HepG2 (cell line): Measurements from ENCODE around the gene SLC17A9. TPM values are rescaled to one million over a fixed set of nuclear protein-coding genes. Genes with fewer than 3 reads are reported as not detected.
A peak's percentile ranks its signal among the peaks of the same experiment; 100 is the strongest.

ENCODE experiments used
- ARNTL ChIP-seq: sonication (generic); formaldehyde crosslinking; IDR thresholded peaks from 2 replicates; pipeline ENCODE4 v1.4.0; 2020; ENCODE audit warnings: mild to moderate bottlenecking, missing genetic modification reagents
- ATF1 ChIP-seq: IDR thresholded peaks from 2 replicates; pipeline ENCODE4 v1.6.1; 2016; ENCODE audit warnings: mild to moderate bottlenecking, control low read depth
- ATF7 ChIP-seq, 2 experiments: fragments of 450-650 bp in 1 of 2; sonication (generic) in 1 of 2; formaldehyde crosslinking in 1 of 2; IDR thresholded peaks; 2 replicates each; pipeline versions ENCODE4 v1.4.0 to v1.6.1; 2016 to 2020; ENCODE audit warnings: antibody characterized with exemption in 1 of 2, mild to moderate bottlenecking in 1 of 2, missing genetic modification reagents in 1 of 2
- DR1 ChIP-seq: sonication (generic); formaldehyde crosslinking; IDR thresholded peaks from 2 replicates; pipeline ENCODE4 v1.8.0; 2021; ENCODE audit warnings: mild to moderate bottlenecking, missing genetic modification reagents, inconsistent platforms
- FOXA3 ChIP-seq: IDR thresholded peaks from 2 replicates; pipeline ENCODE4 v1.6.1; 2016; ENCODE audit warnings: missing genetic modification reagents, missing compliant biosample characterization
- GZF1 ChIP-seq: sonication (generic); formaldehyde crosslinking; IDR thresholded peaks from 2 replicates; pipeline ENCODE4 v1.5.1; 2020; ENCODE audit warnings: mild to moderate bottlenecking, missing genetic modification reagents
- HMGA1 ChIP-seq: sonication (generic); formaldehyde crosslinking; conservative IDR thresholded peaks from 2 replicates; pipeline ENCODE4 v1.4.0; 2020; ENCODE audit warnings: missing genetic modification reagents
- HNF1A ChIP-seq, 2 experiments: sonication (generic) in 1 of 2; formaldehyde crosslinking in 1 of 2; IDR thresholded peaks; 2 replicates each; pipeline versions ENCODE4 v1.4.0 to v1.6.1; 2016 to 2020; ENCODE audit warnings: borderline replicate concordance in 1 of 2, low read depth in 1 of 2, mild to moderate bottlenecking in 1 of 2, missing genetic modification reagents in 1 of 2
- KLF11 ChIP-seq: IDR thresholded peaks from 2 replicates; pipeline ENCODE4 v1.6.1; 2016; ENCODE audit warnings: missing compliant biosample characterization
- PCBP2 ChIP-seq: fragments of 200-400 bp; formaldehyde crosslinking; optimal IDR thresholded peaks from 2 replicates; pipeline ENCODE3; 2018; ENCODE audit warnings: low read length, low read depth; ENCODE audit not compliant: poor library complexity, severe bottlenecking
- PITX1 ChIP-seq: sonication (generic); formaldehyde crosslinking; IDR thresholded peaks from 2 replicates; pipeline ENCODE4 v1.5.1; 2020; ENCODE audit warnings: mild to moderate bottlenecking, missing genetic modification reagents
- RFXANK ChIP-seq: IDR thresholded peaks from 2 replicates; pipeline ENCODE4 v1.6.1; 2016
- SMC3 ChIP-seq: IDR thresholded peaks from 2 replicates; pipeline ENCODE4 v1.6.1; 2011; ENCODE audit warnings: low read length, improper control_type of control experiment
- SP4 ChIP-seq: sonication (generic); formaldehyde crosslinking; IDR thresholded peaks from 2 replicates; pipeline ENCODE4 v1.8.1; 2023; ENCODE audit warnings: mild to moderate bottlenecking, missing genetic modification reagents
- SSRP1 ChIP-seq: IDR thresholded peaks from 2 replicates; pipeline ENCODE4 v1.6.1; 2016; ENCODE audit warnings: control low read depth
- TEAD2 ChIP-seq: sonication (generic); formaldehyde crosslinking; IDR thresholded peaks from 2 replicates; pipeline ENCODE4 v1.9.0; 2021; ENCODE audit warnings: missing genetic modification reagents
- TRIM24 ChIP-seq: sonication (generic); formaldehyde crosslinking; IDR thresholded peaks from 2 replicates; pipeline ENCODE4 v1.8.0; 2022; ENCODE audit warnings: mild to moderate bottlenecking, missing genetic modification reagents
- U2AF1 ChIP-seq: fragments of 200-400 bp; formaldehyde crosslinking; optimal IDR thresholded peaks from 2 replicates; pipeline ENCODE3; 2017; ENCODE audit warnings: mild to moderate bottlenecking, low read depth, low read length
- ZNF251 ChIP-seq: sonication (generic); formaldehyde crosslinking; IDR thresholded peaks from 2 replicates; pipeline ENCODE4 v1.9.0; 2021; ENCODE audit warnings: mild to moderate bottlenecking, missing genetic modification reagents
- ZNF34 ChIP-seq: sonication (generic); formaldehyde crosslinking; IDR thresholded peaks from 2 replicates; pipeline ENCODE4 v1.4.0; 2020; ENCODE audit warnings: mild to moderate bottlenecking, missing genetic modification reagents, borderline replicate concordance
- ZNF446 ChIP-seq: sonication (generic); formaldehyde crosslinking; IDR thresholded peaks from 2 replicates; pipeline ENCODE4 v1.5.0; 2020; ENCODE audit warnings: mild to moderate bottlenecking, missing genetic modification reagents
- ZNF460 ChIP-seq: sonication (generic); formaldehyde crosslinking; IDR thresholded peaks from 2 replicates; pipeline ENCODE4 v1.5.1; 2020; ENCODE audit warnings: missing genetic modification reagents, mild to moderate bottlenecking, borderline replicate concordance
- ZNF564 ChIP-seq: sonication (generic); formaldehyde crosslinking; IDR thresholded peaks from 2 replicates; pipeline ENCODE4 v1.8.1; 2023; ENCODE audit warnings: mild to moderate bottlenecking, missing genetic modification reagents
- ZNF737 ChIP-seq: sonication (generic); formaldehyde crosslinking; IDR thresholded peaks from 2 replicates; pipeline ENCODE4 v1.5.0; 2020; ENCODE audit warnings: missing genetic modification reagents, mild to moderate bottlenecking, borderline replicate concordance
- ZNF792 ChIP-seq: IDR thresholded peaks from 2 replicates; pipeline ENCODE4 v1.6.1; 2016
- ZSCAN9 ChIP-seq: IDR thresholded peaks from 2 replicates; pipeline ENCODE4 v1.6.1; 2016; ENCODE audit warnings: borderline replicate concordance
- polyA plus RNA-seq, 8 experiments: library from polyadenylated mRNA; depleted of rRNA in 3 of 8; stranded (reverse) in 7 of 8; unstranded in 1 of 8; fragments of >200 nt; fragmentation: Illumina TruSeq in 4 of 8; extraction: Trizol in 4 of 8; gene quantifications; 2 replicates each; pipeline versions ENCODE4 v1.2.1 to v1.2.3, GENCODE V29; 2011 to 2016; ENCODE audit warnings: low read depth in 4 of 8, missing spikeins in 1 of 8, mixed read lengths in 1 of 8; ENCODE audit not compliant: insufficient read depth in 1 of 8
- total RNA-seq, 5 experiments: library from RNA; depleted of rRNA; stranded (reverse); fragments of >200 nt; fragmentation: Illumina TruSeq; extraction: Trizol; gene quantifications; 2 replicates each; pipeline ENCODE4 v1.2.3, GENCODE V29; 2016; ENCODE audit warnings: low read depth in 1 of 5
- TF ChIP-seq, protein P1 (sequence below): sonication (generic); formaldehyde crosslinking; IDR thresholded peaks from 2 replicates; pipeline ENCODE4 v1.8.0; 2022; ENCODE audit warnings: mild to moderate bottlenecking, missing genetic modification reagents, borderline replicate concordance

Gene SLC17A9
- total and polyA plus RNA-seq, 2 of the 13 experiments (the other 11 are each of a cell fraction or from before 2014, with no cell fraction given): 110 to 191 TPM

- TF ChIP-seq ZNF792 (CRISPR knock-in tag) (peak; percentile 97), PCBP2 (no peak), SSRP1 (no peak), SP4 (CRISPR knock-in tag) (peak; percentile 87), U2AF1 (peak; percentile 84), ZNF251 (CRISPR knock-in tag) (0 out of 2 replicates have a peak, but pooled peaks have one; percentile 27), RFXANK (CRISPR knock-in tag) (peak; percentile 81), DR1 (peak; percentile 93), KLF11 (CRISPR knock-in tag) (peak; percentile 97), ZNF34 (CRISPR knock-in tag) (peak; percentile 98), ZNF564 (peak; percentile 81; the same call in 1 of the 2 replicates), FOXA3 (peak; percentile 78), ZNF737 (CRISPR knock-in tag) (peak; percentile 91; the same call in 1 of the 2 replicates), TEAD2 (CRISPR knock-in tag) (peak; percentile 92), HNF1A (IDR thresholded peaks at IDR 0.05; ENCODE audit: low read depth) (peak; percentile 51; the same call in 1 of the 2 replicates), HNF1A (CRISPR knock-in tag; IDR thresholded peaks at IDR 0.05; ENCODE audit: borderline replicate concordance) (peak; percentile 91), PITX1 (CRISPR knock-in tag) (peak; percentile 81), HMGA1 (CRISPR knock-in tag) (no peak), GZF1 (CRISPR knock-in tag) (peak; percentile 55; the same call in 1 of the 2 replicates), ARNTL (peak; percentile 90), ZNF460 (CRISPR knock-in tag) (peak; percentile 45; the same call in 1 of the 2 replicates), ZSCAN9 (CRISPR knock-in tag) (peak; percentile 93), SMC3 (no peak), ATF1 (peak; percentile 54; the same call in 1 of the 2 replicates), TRIM24 (no peak), ZNF446 (CRISPR knock-in tag) (peak; percentile 77), ATF7 (IDR thresholded peaks at IDR 0.05) (no peak), ATF7 (CRISPR knock-in tag; IDR thresholded peaks at IDR 0.05) (peak; percentile 73; the same call in 1 of the 2 replicates)
- TF ChIP-seq, protein P1, sequence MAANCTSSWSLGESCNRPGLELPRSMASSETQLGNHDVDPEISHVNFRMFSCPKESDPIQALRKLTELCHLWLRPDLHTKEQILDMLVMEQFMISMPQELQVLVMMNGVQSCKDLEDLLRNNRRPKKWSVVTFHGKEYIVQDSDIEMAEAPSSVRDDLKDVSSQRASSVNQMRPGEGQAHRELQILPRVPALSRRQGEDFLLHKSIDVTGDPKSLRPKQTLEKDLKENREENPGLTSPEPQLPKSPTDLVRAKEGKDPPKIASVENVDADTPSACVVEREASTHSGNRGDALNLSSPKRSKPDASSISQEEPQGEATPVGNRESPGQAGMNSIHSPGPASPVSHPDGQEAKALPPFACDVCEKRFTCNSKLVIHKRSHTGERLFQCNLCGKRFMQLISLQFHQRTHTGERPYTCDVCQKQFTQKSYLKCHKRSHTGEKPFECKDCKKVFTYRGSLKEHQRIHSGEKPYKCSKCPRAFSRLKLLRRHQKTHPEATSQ: peak; percentile 77
These were observed 15.0 kb upstream of the SLC17A9 start (continued) for GRCh38 chr20:62937268-62938104.
